DMS 273 treated with DMSO at 0.1 percent for 48 hours (cell line): ENCODE measurements around the gene DISP3.
"Not testable (repeated sequence)": the region's sequence is repeated elsewhere in the genome, so short reads cannot be mapped to it uniquely, and the experiment has no call there.

ENCODE experiments used
- DNase-seq: peaks from one replicate; lab custom pipeline; 2025; lab: John Stamatoyannopoulos, UW

Gene DISP3

GRCh38 chr1:11576109-11576875 lies 97.3 kb downstream of the DISP3 start:
- no peak for DNase-seq

GRCh38 chr1:11578004-11578403 lies 99.0 kb downstream of the DISP3 start:
- DNase-seq: no peak

GRCh38 chr1:11579506-11579905 lies 100.6 kb downstream of the DISP3 start:
- DNase-seq: no peak

DNA sequence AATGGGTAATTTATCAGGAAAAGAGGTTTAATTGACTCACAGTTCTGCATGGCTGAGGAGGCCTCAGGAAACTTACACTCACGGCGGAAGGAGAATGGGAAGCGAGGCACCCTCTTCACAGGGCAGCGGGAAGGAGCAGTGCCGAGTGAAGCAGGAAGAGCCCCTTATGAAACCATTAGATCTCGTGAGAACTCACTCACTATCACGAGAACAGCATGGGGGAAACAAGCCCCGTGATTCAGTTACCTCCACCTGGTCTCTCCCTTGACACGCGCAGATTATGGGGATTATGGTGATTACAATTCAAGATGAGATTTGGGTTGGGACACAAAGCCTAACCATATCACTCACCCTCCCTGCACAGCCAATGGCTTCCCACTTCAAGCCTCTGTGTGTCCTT lies 101.1 kb downstream of the DISP3 start:
- DNase-seq: not testable (repeated sequence)

DNA sequence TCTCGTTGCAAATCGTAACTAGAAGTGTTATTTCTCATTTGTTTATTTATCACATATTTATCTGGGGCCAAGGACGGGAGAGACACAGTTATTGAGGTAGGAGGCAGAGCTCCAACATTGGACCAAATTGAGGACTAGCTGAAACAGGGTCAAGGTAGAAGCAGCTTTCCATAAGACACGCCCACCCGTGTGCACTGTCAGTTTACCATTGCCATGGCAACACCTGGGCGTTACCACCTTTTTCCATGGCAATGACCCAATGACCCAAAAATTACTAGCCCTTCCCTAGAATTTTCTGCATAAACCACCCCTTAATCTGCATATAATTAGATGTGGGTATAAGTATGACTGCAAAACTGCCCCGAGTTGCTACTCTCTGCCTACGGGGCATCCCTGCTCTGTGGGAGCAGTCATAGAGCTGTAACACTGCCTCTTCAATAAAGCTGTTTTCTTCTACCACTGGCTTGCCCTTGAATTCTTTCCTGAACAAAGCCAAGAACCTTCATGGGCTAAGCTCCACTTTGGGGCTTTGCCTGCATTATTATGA lies 102.6 kb downstream of the DISP3 start:
- DNase-seq: no peak

DNA sequence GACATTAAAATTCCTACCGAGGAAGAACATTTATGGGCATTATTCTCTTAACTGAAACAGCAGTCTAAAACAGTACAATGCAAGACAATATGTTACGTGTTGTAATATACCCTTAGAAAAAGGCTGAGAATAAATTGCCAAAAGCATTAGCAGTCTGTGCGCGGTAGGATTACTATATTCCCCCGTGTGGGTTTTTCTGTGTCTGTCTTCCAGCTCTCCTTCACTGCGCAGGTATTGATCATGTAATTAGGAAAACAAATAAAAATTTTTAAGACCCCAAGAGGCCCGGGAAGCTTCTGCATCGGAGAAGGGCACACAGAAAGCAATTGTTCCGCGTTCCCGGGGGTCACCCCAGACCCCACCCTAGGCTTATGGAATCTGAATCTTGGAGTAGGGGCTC lies 106.4 kb downstream of the DISP3 start:
- DNase-seq: no peak
